ENCODE results near the gene SHQ1. TPM values are rescaled to one million over a fixed set of nuclear protein-coding genes. Genes with fewer than 3 reads are reported as not detected.
"Not testable (repeated sequence)": the region's sequence is repeated elsewhere in the genome, so short reads cannot be mapped to it uniquely, and the experiment has no call there.

The SHQ1 gene
- total RNA-seq, 2 experiments from 2014 or later, result 26.4 to 31.3 TPM

- Mint-ChIP-seq H3K4me1 (peaks cover 33% of the 10 kb centered on the region), H3K27me3 (no peaks in the 10 kb centered on the region), H3K36me3 (ENCODE audit: low read depth) (peaks cover 38% of the 10 kb centered on the region), H3K9me3 (ENCODE audit: low read depth) (no peaks in the 10 kb centered on the region), H3K4me3 (no peak overlapping the region), H3K27ac (no peak overlapping the region)
- ChIA-PET POLR2A (no interaction called here), CTCF (interaction anchor here (0.6 to 0.9 kb wide), 3 partner anchors 9 to 1113 kb away, joined by 3 read pairs; no protein-coding TSS in a partner anchor)
- no peak for DNase-seq
- no peak for ATAC-seq
- intact Hi-C loops (cut with DNase I, micrococcal nuclease), result loop anchor here in 1 of 2 experiments (5.0 kb wide), 1 partner anchor 41 kb away; no protein-coding TSS in a partner anchor
Measured at GRCh38 chr3:72798552-72799195, 49.6 kb downstream of the SHQ1 start.

- CTCF ChIA-PET, result interaction anchor here (0.8 to 0.9 kb wide), 2 partner anchors 10 to 75 kb away, joined by 3 read pairs; no protein-coding TSS in a partner anchor
- intact Hi-C loops (cut with DNase I, micrococcal nuclease), result loop anchor here in 1 of 2 experiments (5.0 kb wide), 1 partner anchor 41 kb away; no protein-coding TSS in a partner anchor
- Mint-ChIP-seq H3K36me3 (ENCODE audit: low read depth) (peaks cover 39% of the 10 kb centered on the region), H3K4me3 (no peak overlapping the region), H3K4me1 (peaks cover 33% of the 10 kb centered on the region), H3K9me3 (ENCODE audit: low read depth) (no peaks in the 10 kb centered on the region), H3K27me3 (no peaks in the 10 kb centered on the region), H3K27ac (no peak overlapping the region)
- POLR2A ChIA-PET, result no interaction called here
- DNase-seq (no peak), ATAC-seq (no peak)
Measured at GRCh38 chr3:72797773-72798543, 50.3 kb downstream of the SHQ1 start.

GRCh38 chr3:72794079-72794478, 54.2 kb downstream of the SHQ1 start:
- ATAC-seq (no peak), DNase-seq (no peak)
- H3K9me3 Mint-ChIP-seq (ENCODE audit: low read depth), result no peaks in the 10 kb centered on the region
- H3K4me3 Mint-ChIP-seq, result no peak overlapping the region
- H3K36me3 Mint-ChIP-seq (ENCODE audit: low read depth), result peaks cover 42% of the 10 kb centered on the region
- H3K27me3 Mint-ChIP-seq, result no peaks in the 10 kb centered on the region
- peaks cover 20% of the 10 kb centered on the region for H3K4me1 Mint-ChIP-seq
- intact Hi-C loops (cut with DNase I, micrococcal nuclease), result no loop called here
- no peak overlapping the region for H3K27ac Mint-ChIP-seq
- POLR2A ChIA-PET, result no interaction called here
- CTCF ChIA-PET, result interaction anchor here (0.6 to 1.4 kb wide), 4 partner anchors 11 to 377 kb away, joined by 3 to 4 read pairs (median 4); no protein-coding TSS in a partner anchor

- Mint-ChIP-seq H3K9me3 (ENCODE audit: low read depth) (no peaks in the 10 kb centered on the region), H3K27ac (no peak overlapping the region), H3K36me3 (ENCODE audit: low read depth) (peaks cover 33% of the 10 kb centered on the region), H3K27me3 (no peaks in the 10 kb centered on the region), H3K4me3 (no peak overlapping the region), H3K4me1 (peaks cover 17% of the 10 kb centered on the region)
- DNase-seq (no peak), ATAC-seq (no peak)
- intact Hi-C loops (cut with DNase I, micrococcal nuclease), result no loop called here
- ChIA-PET CTCF (interaction anchor here (1.0 kb wide), 1 partner anchor 25 kb away, joined by 5 read pairs; no protein-coding TSS in a partner anchor), POLR2A (no interaction called here)
Measured at GRCh38 chr3:72791161-72791560, 57.1 kb downstream of the SHQ1 start.

- ChIA-PET CTCF (no interaction called here), POLR2A (interaction anchor here (0.7 kb wide), 1 partner anchor 25 kb away, joined by 4 read pairs; no protein-coding TSS in a partner anchor)
- ATAC-seq (no peak), DNase-seq (no peak)
- Mint-ChIP-seq H3K27ac (no peak overlapping the region), H3K4me3 (no peak overlapping the region), H3K9me3 (ENCODE audit: low read depth) (no peaks in the 10 kb centered on the region), H3K36me3 (ENCODE audit: low read depth) (peaks cover 25% of the 10 kb centered on the region), H3K4me1 (peaks cover 17% of the 10 kb centered on the region), H3K27me3 (no peaks in the 10 kb centered on the region)
- intact Hi-C loops (cut with DNase I, micrococcal nuclease), result no loop called here
Measured at GRCh38 chr3:72789786-72790185, 58.5 kb downstream of the SHQ1 start.

- peaks cover 14% of the 10 kb centered on the region for H3K4me1 Mint-ChIP-seq
- H3K4me3 Mint-ChIP-seq; ATAC-seq; intact Hi-C loops (cut with DNase I, micrococcal nuclease); CTCF ChIA-PET; DNase-seq; H3K27me3 Mint-ChIP-seq; H3K27ac Mint-ChIP-seq; H3K9me3 Mint-ChIP-seq (ENCODE audit: low read depth); POLR2A ChIA-PET: not testable (repeated sequence)
- H3K36me3 Mint-ChIP-seq (ENCODE audit: low read depth), result peaks cover 20% of the 10 kb centered on the region
Measured at GRCh38 chr3:72788232-72788631, 60.0 kb downstream of the SHQ1 start.

GRCh38 chr3:72786668-72787067, 61.6 kb downstream of the SHQ1 start:
- Mint-ChIP-seq H3K27ac (no peak overlapping the region), H3K27me3 (no peaks in the 10 kb centered on the region), H3K36me3 (ENCODE audit: low read depth) (peaks cover 9% of the 10 kb centered on the region), H3K9me3 (ENCODE audit: low read depth) (no peaks in the 10 kb centered on the region), H3K4me3 (no peak overlapping the region), H3K4me1 (peaks cover 12% of the 10 kb centered on the region)
- ChIA-PET CTCF (interaction anchor here (0.5 kb wide), 1 partner anchor 131 kb away, joined by 3 read pairs; no protein-coding TSS in a partner anchor), POLR2A (no interaction called here)
- DNase-seq, result no peak
- intact Hi-C loops (cut with DNase I, micrococcal nuclease), result no loop called here
- ATAC-seq, result no peak

GRCh38 chr3:72784226-72784625, 64.0 kb downstream of the SHQ1 start:
- intact Hi-C loops (cut with DNase I, micrococcal nuclease), result no loop called here
- no peaks in the 10 kb centered on the region for H3K27me3 Mint-ChIP-seq
- no peak overlapping the region for H3K4me3 Mint-ChIP-seq
- ChIA-PET POLR2A (no interaction called here), CTCF (interaction anchor here (1.4 kb wide), 1 partner anchor 11 kb away, joined by 5 read pairs; no protein-coding TSS in a partner anchor)
- ATAC-seq (no peak), DNase-seq (no peak)
- no peaks in the 10 kb centered on the region for H3K4me1 Mint-ChIP-seq
- H3K9me3 Mint-ChIP-seq (ENCODE audit: low read depth), result no peaks in the 10 kb centered on the region
- peaks cover 9% of the 10 kb centered on the region for H3K36me3 Mint-ChIP-seq (ENCODE audit: low read depth)
- no peak overlapping the region for H3K27ac Mint-ChIP-seq

GRCh38 chr3:72782521-72782920, 65.7 kb downstream of the SHQ1 start:
- ChIA-PET POLR2A (interaction anchor here (0.9 kb wide), 1 partner anchor 137 kb away, joined by 4 read pairs; no protein-coding TSS in a partner anchor), CTCF (interaction anchor here (0.9 to 1.5 kb wide), 3 partner anchors 19 to 65 kb away, joined by 3 to 6 read pairs (median 3); no protein-coding TSS in a partner anchor)
- H3K36me3 Mint-ChIP-seq (ENCODE audit: low read depth), result peaks cover 21% of the 10 kb centered on the region
- no peaks in the 10 kb centered on the region for H3K27me3 Mint-ChIP-seq
- no peak overlapping the region for H3K4me3 Mint-ChIP-seq
- no peak for DNase-seq
- no peaks in the 10 kb centered on the region for H3K4me1 Mint-ChIP-seq
- H3K27ac Mint-ChIP-seq, result no peak overlapping the region
- H3K9me3 Mint-ChIP-seq (ENCODE audit: low read depth), result no peaks in the 10 kb centered on the region
- intact Hi-C loops (cut with DNase I, micrococcal nuclease), result no loop called here
- ATAC-seq, result no peak

GRCh38 chr3:72769758-72770540, 78.3 kb downstream of the SHQ1 start:
- ChIA-PET POLR2A (interaction anchor here (0.6 kb wide), 1 partner anchor 302 kb away, joined by 7 read pairs; no protein-coding TSS in a partner anchor), CTCF (interaction anchor here (0.6 kb wide), 1 partner anchor 22 kb away, joined by 3 read pairs; no protein-coding TSS in a partner anchor)
- Mint-ChIP-seq H3K4me1 (peaks cover 3% of the 10 kb centered on the region), H3K9me3 (ENCODE audit: low read depth) (no peaks in the 10 kb centered on the region), H3K36me3 (ENCODE audit: low read depth) (peaks cover 15% of the 10 kb centered on the region), H3K27ac (no peak overlapping the region), H3K27me3 (no peaks in the 10 kb centered on the region), H3K4me3 (no peak overlapping the region)
- no peak for ATAC-seq
- intact Hi-C loops (cut with DNase I, micrococcal nuclease), result no loop called here
- DNase-seq, result no peak

- H3K36me3 Mint-ChIP-seq (ENCODE audit: low read depth), result peaks cover 22% of the 10 kb centered on the region
- no peak overlapping the region for H3K4me3 Mint-ChIP-seq
- ChIA-PET POLR2A (no interaction called here), CTCF (interaction anchor here (1.1 to 1.3 kb wide), 2 partner anchors 13 to 31 kb away, joined by 3 to 4 read pairs; no protein-coding TSS in a partner anchor)
- intact Hi-C loops (cut with DNase I, micrococcal nuclease), result no loop called here
- ATAC-seq (no peak), DNase-seq (no peak)
- H3K9me3 Mint-ChIP-seq (ENCODE audit: low read depth), result no peaks in the 10 kb centered on the region
- H3K27me3 Mint-ChIP-seq, result no peaks in the 10 kb centered on the region
- no peak overlapping the region for H3K27ac Mint-ChIP-seq
- peaks cover 10% of the 10 kb centered on the region for H3K4me1 Mint-ChIP-seq
Measured at GRCh38 chr3:72768936-72769335, 79.3 kb downstream of the SHQ1 start.

Data from activated CD4-positive, alpha-beta T cell treated with anti-CD3 and anti-CD28 coated beads for 36 hours (primary cell).